T-cell (primary cell): ENCODE data around the gene BLID. TPM values are rescaled to one million over a fixed set of nuclear protein-coding genes. Genes with fewer than 3 reads are reported as not detected.

Experiments used
- ATAC-seq, 4 experiments: fragments of 200-7000 bp in 3 of 4; fragments of 150-1000 bp in 1 of 4; cut with Tn5 transposase; replicated peaks in 1 of 4; 1 replicate in 3 of 4; 2 replicates in 1 of 4; pipeline ENCODE4 v1.10.0; 2021; ENCODE audit warnings: moderate library complexity in 3 of 4, mild to moderate bottlenecking in 2 of 4, moderate number of reproducible peaks in 1 of 4
- CTCF ChIA-PET, 2 donors: fragments of 300-600 bp; sonication (Branson Sonifier 250); formaldehyde crosslinking; loops; one replicate each; lab custom pipeline; 2022; ENCODE audit warnings: antibody characterized with exemption in 2 of 2; lab: Charles Lee
- POLR2A ChIA-PET, 2 donors: fragments of 300-600 bp; sonication (Branson Sonifier 250); formaldehyde crosslinking; loops; one replicate each; lab custom pipeline; 2022; ENCODE audit warnings: antibody characterized with exemption in 2 of 2; lab: Charles Lee
- DNase-seq, 35 experiments: peaks; one replicate each; pipeline versions ENCODE4 v3.0.0 to v3.0.0-alpha.2; 2013 to 2023
- H3K27ac ChIP-seq: one replicate; pipeline ENCODE4 v1.5.1; 2013; ENCODE audit warnings: low read length
- H3K27me3 ChIP-seq, 2 experiments: replicated peaks in 1 of 2; 1 replicate in 1 of 2; 2 replicates in 1 of 2; pipeline versions ENCODE4 v1.6.1 to v1.7.0; 2013; ENCODE audit warnings: low read length in 1 of 2, mixed read lengths in 1 of 2; ENCODE audit not compliant: control insufficient read depth in 2 of 2, insufficient read depth in 2 of 2; ENCODE audit errors: extremely low read depth in 1 of 2
- H3K36me3 ChIP-seq, 2 donors: 1 replicate in 1 of 2; 2 replicates in 1 of 2; pipeline versions ENCODE4 v1.6.1 to v1.7.0; 2013; ENCODE audit warnings: low read length in 1 of 2; ENCODE audit not compliant: control insufficient read depth in 2 of 2, insufficient read depth in 1 of 2; ENCODE audit errors: extremely low read depth in 1 of 2
- H3K4me1 ChIP-seq, 2 experiments: 1 replicate in 1 of 2; 2 replicates in 1 of 2; pipeline versions ENCODE4 v1.6.1 to v1.7.0; 2013; ENCODE audit warnings: low read length in 2 of 2, mixed read lengths in 1 of 2; ENCODE audit not compliant: insufficient read depth in 2 of 2, control insufficient read depth in 1 of 2; ENCODE audit errors: extremely low read depth in 1 of 2
- H3K4me3 ChIP-seq, 2 donors: 1 replicate in 1 of 2; 2 replicates in 1 of 2; pipeline versions ENCODE4 v1.5.1 to v1.7.0; 2013; ENCODE audit warnings: mild to moderate bottlenecking in 2 of 2, low read length in 1 of 2, moderate library complexity in 1 of 2; ENCODE audit not compliant: control insufficient read depth in 1 of 2; ENCODE audit errors: extremely low read depth in 1 of 2
- H3K9me3 ChIP-seq: 2 replicates; pipeline ENCODE4 v1.7.0; 2013
- H3K27ac Mint-ChIP-seq, 2 donors: one replicate each; pipeline ENCODE4 v1.8.0; 2020 to 2021; ENCODE audit warnings: mild to moderate bottlenecking in 2 of 2, mixed read lengths in 2 of 2
- H3K27me3 Mint-ChIP-seq, 2 donors: one replicate each; pipeline ENCODE4 v1.8.0; 2021 to 2022; ENCODE audit warnings: mixed read lengths in 2 of 2
- H3K36me3 Mint-ChIP-seq: one replicate; pipeline ENCODE4 v1.8.0; 2021; ENCODE audit warnings: mixed read lengths
- H3K4me1 Mint-ChIP-seq, 3 donors: one replicate each; pipeline ENCODE4 v1.8.0; 2020 to 2022; ENCODE audit warnings: mixed read lengths in 3 of 3, mild to moderate bottlenecking in 1 of 3
- H3K4me3 Mint-ChIP-seq, 3 donors: one replicate each; pipeline ENCODE4 v1.8.0; 2020 to 2022; ENCODE audit warnings: mild to moderate bottlenecking in 3 of 3, mixed read lengths in 3 of 3, moderate library complexity in 3 of 3
- H3K9me3 Mint-ChIP-seq, 3 donors: one replicate each; pipeline ENCODE4 v1.8.0; 2020 to 2022; ENCODE audit warnings: mixed read lengths in 3 of 3
- WGBS: methylation state at CpG from one replicate; pipeline ENCODE4 v1.1.5; 2013; ENCODE audit warnings: missing lambda C conversion rate; ENCODE audit not compliant: insufficient coverage; 5-methylcytosine and 5-hydroxymethylcytosine counted together
- total RNA-seq, 35 experiments: library from RNA in 6 of 35; stranded (reverse) in 6 of 35; fragments of 120-200 nt in 1 of 35; gene quantifications; one replicate each; pipeline versions ENCODE4 v1.2.1 to v1.2.4 and lab custom pipeline; 2013 to 2026

The BLID gene
- total RNA-seq, 5 donors from 2014 or later (not counting 1 experiment from before 2014, with no cell fraction given) = not detected

DNA sequence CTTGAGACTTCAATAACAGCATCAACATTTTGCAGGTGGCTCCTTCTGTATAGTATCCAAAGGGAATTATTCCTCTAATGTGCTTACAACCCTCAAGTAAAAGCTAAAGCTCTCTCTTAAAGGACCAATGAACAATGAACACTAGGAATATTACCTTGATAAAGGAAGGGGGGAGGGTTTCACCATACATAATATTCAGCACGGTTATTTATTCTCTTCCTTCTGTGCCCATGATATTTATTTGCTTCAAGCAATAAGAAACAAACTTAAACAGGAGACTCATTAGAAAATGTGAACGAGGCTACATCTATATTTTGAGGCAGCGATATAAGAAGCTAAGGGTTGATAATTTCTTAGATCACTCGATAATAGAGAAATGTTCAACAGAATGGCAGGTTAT, 21.2 kb downstream of the BLID start:
- no peak overlapping the region for H3K27ac Mint-ChIP-seq
- no peaks in the 10 kb centered on the region for H3K36me3 Mint-ChIP-seq
- H3K4me3 Mint-ChIP-seq = no peak overlapping the region
- POLR2A ChIA-PET = no interaction called here
- Histone ChIP-seq H3K4me1 (no peaks in the 10 kb centered on the region), H3K36me3 (no peaks in the 10 kb centered on the region), H3K27ac (no peak overlapping the region), H3K4me3 (no peak overlapping the region), H3K9me3 (no peaks in the 10 kb centered on the region), H3K27me3 (peaks cover 0 to 7% of the 10 kb centered on the region in 2 experiments)
- H3K27me3 Mint-ChIP-seq = peaks cover 27 to 35% of the 10 kb centered on the region in 2 donors
- H3K4me1 Mint-ChIP-seq = peaks cover 1 to 2% (median 1%) of the 10 kb centered on the region in 3 donors
- no CpG with 5 or more reads among the region's 4 CpGs for WGBS
- no peaks in the 10 kb centered on the region for H3K9me3 Mint-ChIP-seq
- ATAC-seq = no peak
- CTCF ChIA-PET = no interaction called here
- no peak for DNase-seq

GRCh38 chr11:122093731-122094275, 22.2 kb downstream of the BLID start:
- peaks cover 23 to 28% of the 10 kb centered on the region in 2 donors for H3K27me3 Mint-ChIP-seq
- Histone ChIP-seq H3K27me3 (peaks cover 0 to 2% of the 10 kb centered on the region in 2 experiments), H3K9me3 (no peaks in the 10 kb centered on the region), H3K27ac (no peak overlapping the region), H3K4me3 (no peak overlapping the region), H3K36me3 (no peaks in the 10 kb centered on the region), H3K4me1 (no peaks in the 10 kb centered on the region)
- H3K36me3 Mint-ChIP-seq = no peaks in the 10 kb centered on the region
- POLR2A ChIA-PET = no interaction called here
- CTCF ChIA-PET = no interaction called here
- no peak overlapping the region for H3K27ac Mint-ChIP-seq
- WGBS = 83% methylated on average over 2 of the region's 5 CpGs
- no peak overlapping the region for H3K4me3 Mint-ChIP-seq
- no peaks in the 10 kb centered on the region for H3K9me3 Mint-ChIP-seq
- DNase-seq (no peak), ATAC-seq (no peak)
- H3K4me1 Mint-ChIP-seq = no peaks in the 10 kb centered on the region

DNA sequence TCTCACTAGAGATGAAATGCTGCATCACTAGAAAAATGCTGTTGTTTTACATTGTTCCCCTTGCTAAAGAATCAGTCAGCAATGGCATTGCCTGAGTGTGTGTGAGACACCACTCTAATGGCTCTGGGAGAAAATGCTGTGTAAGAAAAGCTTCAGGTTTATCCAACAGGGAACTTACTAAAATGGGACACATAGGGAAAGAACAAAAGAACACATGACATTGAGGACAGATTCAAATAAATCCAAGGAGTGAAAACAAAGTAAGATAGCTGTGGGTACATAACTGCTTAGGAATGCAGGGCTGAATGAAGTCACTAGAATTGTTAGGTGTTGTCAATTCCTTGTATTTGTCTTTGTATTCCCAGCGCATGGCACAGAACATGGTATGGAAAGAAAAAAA, 24.2 kb downstream of the BLID start:
- H3K27me3 ChIP-seq = peaks cover 0 to 2% of the 10 kb centered on the region in 2 experiments
- Mint-ChIP-seq H3K4me3 (no peak overlapping the region), H3K4me1 (no peaks in the 10 kb centered on the region), H3K27me3 (peaks cover 19% of the 10 kb centered on the region in 2 donors), H3K27ac (no peak overlapping the region), H3K36me3 (no peaks in the 10 kb centered on the region), H3K9me3 (no peaks in the 10 kb centered on the region)
- CTCF ChIA-PET = no interaction called here
- H3K4me3 ChIP-seq = no peak overlapping the region
- no peak overlapping the region for H3K27ac ChIP-seq
- no peak for DNase-seq
- no peak for ATAC-seq
- no peaks in the 10 kb centered on the region for H3K4me1 ChIP-seq
- POLR2A ChIA-PET = no interaction called here
- H3K36me3 ChIP-seq = no peaks in the 10 kb centered on the region
- WGBS = 100% methylated on average over 1 of the region's 1 CpG
- no peaks in the 10 kb centered on the region for H3K9me3 ChIP-seq

GRCh38 chr11:122089111-122089510, 26.9 kb downstream of the BLID start:
- no peaks in the 10 kb centered on the region for H3K4me1 ChIP-seq
- no peak overlapping the region for H3K27ac Mint-ChIP-seq
- ChIA-PET CTCF (no interaction called here), POLR2A (interaction anchor here in 1 of 2 donors (0.7 kb wide), 1 partner anchor 1924 kb away, joined by 7 read pairs; the partner anchor contains the start of gene OR10G4)
- no peaks in the 10 kb centered on the region for H3K9me3 Mint-ChIP-seq
- no peaks in the 10 kb centered on the region for H3K4me1 Mint-ChIP-seq
- peaks cover 14 to 18% of the 10 kb centered on the region in 2 donors for H3K27me3 Mint-ChIP-seq
- H3K36me3 Mint-ChIP-seq = no peaks in the 10 kb centered on the region
- no peaks in the 10 kb centered on the region for H3K27me3 ChIP-seq
- no CpG with 5 or more reads among the region's 1 CpG for WGBS
- H3K36me3 ChIP-seq = no peaks in the 10 kb centered on the region
- no peaks in the 10 kb centered on the region for H3K9me3 ChIP-seq
- no peak overlapping the region for H3K27ac ChIP-seq
- DNase-seq (no peak), ATAC-seq (no peak)
- no peak overlapping the region for H3K4me3 ChIP-seq
- H3K4me3 Mint-ChIP-seq = no peak overlapping the region

- Mint-ChIP-seq H3K27me3 (peaks cover 7 to 12% of the 10 kb centered on the region in 2 donors), H3K9me3 (no peaks in the 10 kb centered on the region), H3K4me3 (no peak overlapping the region), H3K36me3 (no peaks in the 10 kb centered on the region), H3K4me1 (no peaks in the 10 kb centered on the region), H3K27ac (no peak overlapping the region)
- POLR2A ChIA-PET = no interaction called here
- Histone ChIP-seq H3K4me1 (no peaks in the 10 kb centered on the region), H3K9me3 (no peaks in the 10 kb centered on the region), H3K27me3 (no peaks in the 10 kb centered on the region), H3K27ac (no peak overlapping the region), H3K36me3 (no peaks in the 10 kb centered on the region), H3K4me3 (no peak overlapping the region)
- CTCF ChIA-PET = no interaction called here
- DNase-seq = no peak
- WGBS = no CpG with 5 or more reads among the region's 3 CpGs
- no peak for ATAC-seq
Observed at GRCh38 chr11:122085712-122086111, 30.3 kb downstream of the BLID start.

- Histone ChIP-seq H3K4me3 (no peak overlapping the region), H3K9me3 (no peaks in the 10 kb centered on the region), H3K4me1 (no peaks in the 10 kb centered on the region), H3K27ac (no peak overlapping the region), H3K27me3 (no peaks in the 10 kb centered on the region), H3K36me3 (no peaks in the 10 kb centered on the region)
- POLR2A ChIA-PET = no interaction called here
- H3K4me1 Mint-ChIP-seq = no peaks in the 10 kb centered on the region
- CTCF ChIA-PET = no interaction called here
- H3K27ac Mint-ChIP-seq = no peak overlapping the region
- H3K27me3 Mint-ChIP-seq = peaks cover 7 to 12% of the 10 kb centered on the region in 2 donors
- DNase-seq = no peak
- ATAC-seq = no peak
- H3K36me3 Mint-ChIP-seq = no peaks in the 10 kb centered on the region
- no peak overlapping the region for H3K4me3 Mint-ChIP-seq
- no peaks in the 10 kb centered on the region for H3K9me3 Mint-ChIP-seq
- WGBS = no CpG with 5 or more reads among the region's 1 CpG
Observed at GRCh38 chr11:122085264-122085663, 30.8 kb downstream of the BLID start.

DNA sequence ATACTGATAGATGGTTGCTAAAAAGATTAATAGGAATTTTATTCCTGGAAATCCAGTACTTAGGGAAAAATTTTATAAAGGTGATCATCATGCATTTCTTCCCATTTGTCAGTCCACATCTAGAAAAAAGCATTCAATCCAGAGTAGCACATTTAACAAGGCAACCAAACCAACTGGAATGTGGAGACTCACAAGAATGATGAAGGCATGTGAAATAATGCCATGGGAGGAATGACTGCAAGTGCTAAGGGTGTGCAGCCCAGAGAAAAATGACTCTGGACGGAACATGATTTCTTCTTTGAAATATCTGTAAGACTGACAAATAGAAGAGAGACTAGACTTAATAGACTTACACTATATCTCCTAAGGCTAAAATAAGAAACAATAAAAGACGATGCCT, 33.8 kb downstream of the BLID start:
- H3K4me1 ChIP-seq = no peaks in the 10 kb centered on the region
- DNase-seq (no peak), ATAC-seq (no peak)
- H3K36me3 ChIP-seq = no peaks in the 10 kb centered on the region
- ChIA-PET POLR2A (no interaction called here), CTCF (no interaction called here)
- no peaks in the 10 kb centered on the region for H3K9me3 ChIP-seq
- Mint-ChIP-seq H3K27me3 (peaks cover 2 to 7% of the 10 kb centered on the region in 2 donors), H3K27ac (no peak overlapping the region), H3K4me1 (no peaks in the 10 kb centered on the region), H3K4me3 (no peak overlapping the region), H3K9me3 (no peaks in the 10 kb centered on the region), H3K36me3 (no peaks in the 10 kb centered on the region)
- no peaks in the 10 kb centered on the region for H3K27me3 ChIP-seq
- H3K27ac ChIP-seq = no peak overlapping the region
- no peak overlapping the region for H3K4me3 ChIP-seq
- WGBS = no CpG with 5 or more reads among the region's 2 CpGs
